ENCODE results near the gene MRM1.

GRCh38 chr17:36623281-36623680 is 21.9 kb downstream of the MRM1 start:
- TF ChIP-seq POLR2A (IDR thresholded peaks at IDR 0.05; ENCODE audit: low read depth, low read length) = no peak
- TF ChIP-seq POLR2AphosphoS5 (IDR thresholded peaks at IDR 0.05; ENCODE audit: low read depth, low read length) = no peak
- no peak for TF ChIP-seq TAF1 (IDR thresholded peaks at IDR 0.05; ENCODE audit: low read depth, low read length)

Data from GM12891 (cell line).